Psoas muscle (tissue), 8 donors: Measurements from ENCODE around the gene SETD2. TPM values are rescaled to one million over a fixed set of nuclear protein-coding genes. Genes with fewer than 3 reads are reported as not detected.
"Not testable (repeated sequence)": the region's sequence is repeated elsewhere in the genome, so short reads cannot be mapped to it uniquely, and the experiment has no call there.

Experiments used
- ATAC-seq, 4 donors: fragments of 200-7000 bp; cut with Tn5 transposase; one replicate each; pipeline ENCODE4 v1.9.1; 2020; ENCODE audit warnings: moderate library complexity in 3 of 4, mild to moderate bottlenecking in 2 of 4
- DNase-seq, 2 donors: peaks; one replicate each; pipeline ENCODE4 v3.0.0-alpha.2; 2020
- H3K27ac ChIP-seq: fragments of 200-600 bp; one replicate; pipeline ENCODE4 v1.8.0; 2022
- H3K27me3 ChIP-seq, 3 donors: fragments of 200-600 bp in 1 of 3; one replicate each; pipeline versions ENCODE4 v1.6.1 to v1.8.0; 2013 to 2022; ENCODE audit warnings: low read length in 2 of 3, mild to moderate bottlenecking in 2 of 3, moderate library complexity in 1 of 3; ENCODE audit not compliant: insufficient read depth in 3 of 3
- H3K36me3 ChIP-seq, 2 donors: fragments of 200-600 bp in 1 of 2; one replicate each; pipeline versions ENCODE4 v1.6.1 to v1.8.0; 2013 to 2022; ENCODE audit warnings: low read depth in 1 of 2, mild to moderate bottlenecking in 1 of 2, moderate library complexity in 1 of 2; ENCODE audit not compliant: insufficient read depth in 1 of 2
- H3K4me1 ChIP-seq: fragments of 200-600 bp; one replicate; pipeline ENCODE4 v1.8.0; 2022
- H3K4me3 ChIP-seq: fragments of 200-600 bp; one replicate; pipeline ENCODE4 v1.8.0; 2022; ENCODE audit warnings: mild to moderate bottlenecking
- H3K9me3 ChIP-seq: fragments of 200-600 bp; one replicate; pipeline ENCODE4 v1.8.0; 2022
- CTCF ChIP-seq: fragments of 200-600 bp; IDR thresholded peaks from one replicate; pipeline ENCODE4 v1.8.0; 2022; ENCODE audit warnings: antibody characterized with exemption
- WGBS, 3 donors: extraction: QIAGEN DNeasy Blood & Tissue Kit; methylation state at CpG; one replicate each; pipeline versions ENCODE4 v1.1.6 to v1.1.7; 2013; 5-methylcytosine and 5-hydroxymethylcytosine counted together
- intact Hi-C, 2 donors: fragments of 100-400 bp; cut with DNase I; formaldehyde crosslinking; loops; one replicate each; pipeline versions ENCODE4 v1.11.0 to v1.14.2; 2022
- polyA plus RNA-seq, 3 donors: library from polyadenylated mRNA; stranded (reverse); fragments of 200-250 nt; gene quantifications; one replicate each; pipeline ENCODE4 v1.2.3, GENCODE V29; 2013
- total RNA-seq, 4 donors: library from RNA; stranded (reverse); fragmentation: NEBNext Ultra II Directional in 2 of 4; extraction: Animal tissue kit (Norgen Biotek cat#: 25700) in 2 of 4; gene quantifications; one replicate each; pipeline versions ENCODE4 v1.2.1 to v1.2.4, GENCODE V29; 2021 to 2023
- donor health status: healthy with polysubstance abuse.
- donor health status: DM: no; HTN: no; CAD: no; lungs with moderate emphysema.
- donor health status: Bipolar disorder and iron deficiency.
- donor health status: healthy.
- donor health status: DM: yes; HTN: yes; CAD: no.
- donor health status: DM: no; HTN: no; CAD: no.
- donor health status: DM: no; HTN: no; CAD: no.
- donor health status: DM: yes; HTN: yes; CAD: no.

SETD2 gene
- total and polyA plus RNA-seq, 7 donors = 10.1 to 38.1 (median 33.7) TPM

- H3K27me3 ChIP-seq = no peaks in the 10 kb centered on the region
- H3K4me3 ChIP-seq = no peak overlapping the region
- intact Hi-C loops = no loop called here
- peaks cover 6 to 97% of the 10 kb centered on the region in 2 donors for H3K36me3 ChIP-seq
- ATAC-seq = no peak
- no peaks in the 10 kb centered on the region for H3K4me1 ChIP-seq
- WGBS, 3 donors = 92 to 93% (median 92%) methylated on average over 1 of the region's 1 CpG
- no peaks in the 10 kb centered on the region for H3K9me3 ChIP-seq
- no peak for DNase-seq
- TF ChIP-seq CTCF = no peak
- H3K27ac ChIP-seq = no peak overlapping the region
Measured at GRCh38 chr3:47082519-47082918, 81.4 kb downstream of the SETD2 start.

GRCh38 chr3:47079432-47079831 lies 84.5 kb downstream of the SETD2 start:
- H3K4me1 ChIP-seq = no peaks in the 10 kb centered on the region
- intact Hi-C loops = no loop called here
- peaks cover 6 to 93% of the 10 kb centered on the region in 2 donors for H3K36me3 ChIP-seq
- no peak for TF ChIP-seq CTCF
- H3K27ac ChIP-seq = no peak overlapping the region
- DNase-seq (no peak), ATAC-seq (no peak)
- H3K9me3 ChIP-seq = no peaks in the 10 kb centered on the region
- no peak overlapping the region for H3K4me3 ChIP-seq
- no peaks in the 10 kb centered on the region for H3K27me3 ChIP-seq

GRCh38 chr3:47073685-47074084 lies 90.2 kb downstream of the SETD2 start:
- Histone ChIP-seq H3K27ac (no peak overlapping the region), H3K9me3 (no peaks in the 10 kb centered on the region), H3K36me3 (peaks cover 0 to 75% of the 10 kb centered on the region in 2 donors), H3K27me3 (no peaks in the 10 kb centered on the region), H3K4me1 (no peaks in the 10 kb centered on the region), H3K4me3 (no peak overlapping the region)
- WGBS, 3 donors = 76 to 80% (median 79%) methylated on average over 2 of the region's 2 CpGs
- no peak for TF ChIP-seq CTCF
- no peak for DNase-seq
- ATAC-seq = no peak
- intact Hi-C loops = no loop called here

- no peak for DNase-seq
- ATAC-seq = no peak
- no peaks in the 10 kb centered on the region for H3K27me3 ChIP-seq
- H3K36me3 ChIP-seq = peaks cover 0 to 62% of the 10 kb centered on the region in 2 donors
- no peak overlapping the region for H3K4me3 ChIP-seq
- H3K9me3 ChIP-seq = no peaks in the 10 kb centered on the region
- intact Hi-C loops = no loop called here
- WGBS, 3 donors = 97 to 99% (median 98%) methylated on average over 3 of the region's 3 CpGs
- no peaks in the 10 kb centered on the region for H3K4me1 ChIP-seq
- no peak for TF ChIP-seq CTCF
- no peak overlapping the region for H3K27ac ChIP-seq
Measured at GRCh38 chr3:47070770-47071169, 93.1 kb downstream of the SETD2 start.

GRCh38 chr3:47066259-47066658 lies 97.7 kb downstream of the SETD2 start:
- not testable (repeated sequence) for ATAC-seq, DNase-seq
- WGBS, 3 donors = 95 to 100% (median 96%) methylated on average over 3 of the region's 3 CpGs

More at GRCh38 chr3:47066259-47066658, 97.7 kb downstream of the SETD2 start:
- H3K27me3 ChIP-seq, H3K4me1 ChIP-seq, H3K4me3 ChIP-seq, H3K27ac ChIP-seq, H3K9me3 ChIP-seq, intact Hi-C loops: not testable (repeated sequence)
- H3K36me3 ChIP-seq = peaks cover 0 to 67% of the 10 kb centered on the region in 2 donors
